Stimulated activated CD4-positive, alpha-beta T cell treated with anti-CD3 and anti-CD28 coated beads, Interleukin-12 subunit alpha, Interleukin-12 subunit beta, amount 100 ng/mL, for 48 hours (primary cell): ENCODE results near the gene MARVELD1.

Source experiments
- DNase-seq, 3 donors: peaks; one replicate each; pipeline ENCODE4 v3.0.0-alpha.2; 2020; ENCODE audit warnings: low read depth in 2 of 3, low spot score in 1 of 3

MARVELD1 gene

GRCh38 chr10:97754726-97755125, 41.2 kb downstream of the MARVELD1 start:
- no peak for DNase-seq

- no peak for DNase-seq
Measured at GRCh38 chr10:97755718-97756117, 42.2 kb downstream of the MARVELD1 start.

GRCh38 chr10:97757471-97757870, 43.9 kb downstream of the MARVELD1 start:
- no peak for DNase-seq

GRCh38 chr10:97759158-97759887, 45.8 kb downstream of the MARVELD1 start:
- peak in 1 of 3 donors; percentile 26 for DNase-seq

GRCh38 chr10:97759946-97760345, 46.4 kb downstream of the MARVELD1 start:
- no peak for DNase-seq

GRCh38 chr10:97760461-97761257, 47.1 kb downstream of the MARVELD1 start:
- no peak for DNase-seq

GRCh38 chr10:97761331-97761865, 47.9 kb downstream of the MARVELD1 start:
- DNase-seq, result no peak

GRCh38 chr10:97762056-97762455, 48.5 kb downstream of the MARVELD1 start:
- no peak for DNase-seq

- no peak for DNase-seq
Measured at GRCh38 chr10:97762816-97763215, 49.3 kb downstream of the MARVELD1 start.

- DNase-seq, result no peak
Measured at GRCh38 chr10:97763411-97763810, 49.9 kb downstream of the MARVELD1 start.

- DNase-seq, result no peak
Measured at GRCh38 chr10:97763947-97764346, 50.4 kb downstream of the MARVELD1 start.

- no peak for DNase-seq
Measured at GRCh38 chr10:97764519-97764931, 51.0 kb downstream of the MARVELD1 start.

- no peak for DNase-seq
Measured at GRCh38 chr10:97765201-97765600, 51.7 kb downstream of the MARVELD1 start.

GRCh38 chr10:97766106-97766810, 52.7 kb downstream of the MARVELD1 start:
- DNase-seq, result no peak

- no peak for DNase-seq
Measured at GRCh38 chr10:97766996-97767924, 53.7 kb downstream of the MARVELD1 start.
